Activated CD8-positive, alpha-beta memory T cell treated with anti-CD3 and anti-CD28 coated beads, Interleukin-2, amount 50 U/mL, for 24 hours (primary cell): ENCODE measurements around the gene PSMG4.

ENCODE experiments used
- DNase-seq: peaks from one replicate; pipeline ENCODE4 v3.0.0-alpha.2; 2020; ENCODE audit errors: extremely low read depth

The PSMG4 gene

DNA sequence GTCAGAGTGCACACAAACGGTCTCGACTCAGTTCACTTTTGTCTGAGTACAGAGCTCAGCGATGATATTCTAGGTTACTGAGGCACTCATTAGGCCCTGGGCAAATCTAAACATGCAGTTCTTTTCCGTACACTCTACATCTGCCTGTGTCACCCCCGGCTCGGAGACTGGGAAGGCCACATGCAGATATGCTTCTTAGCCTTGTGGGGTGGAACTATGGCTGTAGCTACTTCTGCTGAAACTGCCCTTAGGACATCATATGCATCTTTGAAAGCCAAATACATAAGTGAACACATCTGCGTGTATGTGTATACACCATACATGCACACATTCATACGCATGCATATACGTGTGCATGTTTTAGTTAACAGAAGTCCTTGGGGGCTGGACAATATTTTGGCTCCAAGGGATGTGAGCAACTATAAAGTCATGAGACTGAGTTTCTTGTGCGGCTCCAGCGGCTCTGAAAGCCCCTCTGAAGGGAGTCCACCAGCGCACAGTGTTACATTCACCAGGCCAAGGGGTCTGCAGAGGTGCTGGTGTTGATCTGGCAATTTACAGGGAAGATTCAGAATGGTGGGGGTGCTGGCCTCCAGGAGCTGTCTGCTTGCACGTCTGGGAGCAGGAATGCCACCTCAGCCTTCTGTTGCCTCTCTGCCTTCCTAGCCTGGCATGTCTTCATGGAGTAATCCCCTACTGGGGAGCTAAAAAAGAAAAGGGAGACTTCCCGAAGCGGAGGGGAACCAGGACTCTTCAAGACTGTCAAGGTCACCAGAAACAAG, 31.6 kb downstream of the PSMG4 start:
- no peak for DNase-seq

DNA sequence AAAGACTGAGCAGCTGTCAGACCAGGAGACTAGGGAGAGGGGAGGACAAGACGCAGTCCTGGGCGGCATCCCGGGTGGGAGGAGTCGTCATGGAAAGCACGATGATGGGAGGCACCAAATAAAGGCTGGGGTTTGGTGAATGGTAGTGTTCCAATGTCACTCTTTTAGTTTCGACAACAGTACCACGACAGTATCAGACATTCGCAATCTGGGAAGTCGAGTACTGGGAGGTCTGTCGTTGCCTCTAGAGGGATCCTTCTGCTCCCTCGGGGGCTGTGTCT, 32.1 kb downstream of the PSMG4 start:
- no peak for DNase-seq

DNA sequence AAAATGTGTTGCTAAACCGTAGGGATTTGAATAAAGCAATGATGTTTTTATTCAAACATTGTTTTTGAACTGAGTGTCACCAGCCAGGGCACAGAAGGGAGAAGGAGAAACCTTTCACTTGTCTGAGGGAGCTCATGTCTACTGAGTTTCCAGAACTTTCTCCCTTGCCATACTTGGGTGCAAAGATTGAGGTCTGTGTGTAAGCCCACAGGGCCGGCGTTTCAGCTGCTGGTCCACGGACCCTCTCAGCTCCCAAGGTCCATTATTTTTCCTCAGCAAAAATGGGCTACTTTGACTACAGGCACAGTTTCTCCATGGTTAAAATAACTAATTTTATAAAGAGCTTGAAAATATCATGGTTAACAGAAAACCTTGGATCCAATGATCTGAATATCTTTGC, 32.6 kb downstream of the PSMG4 start:
- no peak for DNase-seq

DNA sequence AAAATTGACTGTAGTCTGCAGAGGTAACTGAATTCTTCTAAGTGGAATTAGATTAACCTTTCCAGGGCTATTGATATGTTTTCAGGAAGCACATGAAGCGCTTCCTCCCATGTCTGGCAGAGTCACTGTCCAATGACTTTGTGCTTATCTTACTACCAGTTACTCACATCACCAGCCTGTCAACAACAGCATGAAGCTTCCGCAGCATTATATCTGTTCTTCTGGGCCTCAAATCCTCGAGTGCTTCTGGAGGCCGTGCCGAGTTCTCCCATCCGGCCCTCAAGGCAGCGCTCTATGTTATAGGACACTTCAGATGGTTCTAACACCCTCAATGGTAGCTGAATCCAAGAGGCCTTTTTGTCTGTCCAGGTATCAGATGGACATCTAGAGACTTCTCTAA, 33.2 kb downstream of the PSMG4 start:
- DNase-seq = no peak

DNA sequence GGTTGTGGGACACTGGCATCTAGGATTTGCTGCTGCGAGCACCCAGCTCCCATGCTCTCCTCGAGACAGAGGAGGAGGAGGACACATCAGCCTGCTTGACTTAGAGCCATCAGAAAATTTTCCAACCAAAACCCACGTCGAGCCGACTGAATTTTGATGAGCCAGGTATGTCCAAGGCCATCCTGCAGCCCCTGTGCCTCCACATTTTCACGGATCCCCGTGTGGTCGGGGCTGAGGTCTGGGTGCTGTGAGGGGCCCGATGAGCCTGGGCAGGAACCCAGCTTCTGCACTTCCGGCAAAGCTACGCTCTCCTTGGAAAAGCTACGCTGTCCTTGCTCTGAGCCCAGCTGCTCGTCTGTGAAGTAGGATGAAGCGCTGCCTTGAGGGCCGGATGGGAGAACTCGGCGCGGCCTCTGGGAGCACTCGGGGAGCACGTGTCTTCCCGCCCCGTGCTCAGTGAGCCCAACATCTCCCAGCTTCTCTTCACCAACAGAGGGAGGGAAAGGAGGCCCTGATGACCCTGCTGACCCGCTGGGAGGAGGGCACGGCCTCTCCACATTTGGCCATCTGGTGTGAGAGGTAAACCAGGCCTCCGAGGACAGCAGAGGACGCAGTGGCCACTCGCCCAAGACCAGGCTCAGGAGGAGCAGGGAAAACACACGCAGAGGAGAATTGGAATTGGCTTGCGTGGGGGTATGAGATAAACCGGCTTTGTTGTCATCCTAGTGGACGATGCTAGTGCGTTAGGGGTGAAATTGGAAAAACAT, 33.9 kb downstream of the PSMG4 start:
- no peak for DNase-seq

DNA sequence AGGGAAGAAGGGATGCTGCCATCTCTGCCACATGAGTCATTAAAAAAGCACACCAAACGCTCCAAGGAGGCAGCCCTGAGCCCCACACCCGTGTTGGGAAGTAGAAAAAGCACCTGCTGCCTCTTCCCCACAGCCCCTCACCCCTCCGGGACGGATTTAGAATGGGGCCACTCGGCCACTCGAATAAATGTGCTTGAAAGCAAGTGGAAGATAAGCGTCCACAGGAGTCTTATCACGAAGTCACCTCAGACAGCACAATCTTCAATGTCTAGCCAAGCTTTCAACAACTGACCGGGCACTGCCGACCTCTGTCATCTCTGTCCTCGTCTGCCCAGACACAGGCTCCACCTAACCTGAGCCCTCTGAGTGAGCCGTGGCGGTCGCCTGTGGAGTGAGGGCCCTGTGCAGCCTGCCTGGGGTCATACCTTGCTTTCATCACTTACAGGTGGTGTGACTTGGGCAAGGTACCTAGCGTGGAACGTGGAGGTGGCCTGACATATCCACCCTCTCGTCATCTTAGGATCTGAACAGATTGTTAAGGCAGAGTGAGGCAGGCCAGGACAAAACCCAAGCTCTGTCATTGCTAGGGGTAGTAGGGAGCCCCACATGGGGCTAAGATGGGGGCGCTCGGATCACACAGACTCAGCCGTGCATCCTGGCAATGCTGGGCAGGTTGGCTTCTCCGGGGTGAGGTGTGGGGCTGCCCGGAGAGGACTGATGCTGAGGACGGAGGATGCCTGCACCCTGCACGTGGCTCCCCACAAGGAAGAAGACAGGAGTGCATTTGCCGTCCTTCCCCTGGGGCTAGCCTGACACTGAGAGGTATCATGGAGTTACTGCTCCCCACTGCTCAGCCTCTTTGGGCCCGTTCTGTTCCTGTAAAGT, 34.8 kb downstream of the PSMG4 start:
- no peak for DNase-seq

DNA sequence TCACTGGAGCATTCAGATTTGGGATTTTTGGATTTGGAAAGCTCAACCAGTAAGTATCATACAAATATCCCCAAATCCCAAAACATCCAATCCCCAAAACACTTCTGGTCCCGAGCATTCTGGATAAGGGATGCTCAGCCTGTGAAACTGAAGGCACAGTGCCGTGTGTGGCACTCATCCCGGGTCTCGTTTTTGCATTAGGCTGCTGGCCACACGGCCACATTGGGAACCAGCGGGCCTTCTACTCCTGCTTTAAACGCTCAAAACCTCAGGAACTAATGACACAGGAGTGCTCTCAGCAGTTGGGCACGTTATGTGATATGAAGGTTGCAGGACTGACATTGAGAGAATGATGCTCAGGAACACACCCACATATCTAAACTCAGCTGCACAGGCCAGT, 35.6 kb downstream of the PSMG4 start:
- DNase-seq = no peak

DNA sequence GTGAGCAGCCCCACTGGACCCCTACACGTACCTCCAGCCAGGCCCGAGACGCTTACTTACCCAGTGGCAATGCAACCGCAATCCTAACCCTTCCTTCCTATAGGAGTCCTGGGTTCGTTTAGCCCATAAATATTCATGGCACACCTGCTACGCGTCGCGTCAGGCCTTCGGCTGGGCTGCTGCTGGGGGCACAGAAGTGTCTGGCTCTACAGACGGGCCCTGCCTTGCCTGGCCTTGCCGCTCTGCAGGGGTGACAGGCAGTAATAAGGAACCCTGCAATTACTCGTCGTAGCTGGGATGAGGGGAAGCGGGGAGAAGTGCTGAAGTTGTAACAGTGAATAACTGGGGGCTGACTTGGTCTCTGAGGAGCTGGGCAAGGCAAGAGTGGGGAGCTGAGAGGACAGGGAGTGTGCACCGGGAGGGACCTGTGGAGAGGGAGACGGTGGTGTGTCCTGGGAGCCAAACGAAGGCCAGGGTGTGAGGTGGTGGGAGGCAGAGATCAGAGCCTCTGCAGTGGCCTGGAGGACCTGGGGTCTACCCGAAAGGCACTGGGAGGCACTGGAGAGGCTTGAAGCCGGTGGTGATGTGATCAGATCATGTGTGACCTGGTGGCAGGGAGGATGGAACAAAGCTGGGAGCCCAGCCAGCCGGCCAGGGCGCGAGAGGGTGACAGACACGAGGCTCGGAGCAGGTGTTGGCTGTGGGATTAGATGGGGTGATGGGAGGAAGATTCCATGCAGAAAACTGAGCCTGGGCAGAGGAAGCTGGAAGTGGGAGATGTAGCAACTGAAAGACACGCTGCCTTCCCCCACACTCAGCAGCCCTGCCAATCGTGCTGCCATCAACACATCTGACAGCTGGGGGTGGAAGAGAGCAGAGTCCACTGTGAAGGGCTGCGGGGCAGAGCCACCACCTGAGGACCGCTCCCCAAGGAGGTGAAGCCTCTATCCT, 36.4 kb downstream of the PSMG4 start:
- no peak for DNase-seq

DNA sequence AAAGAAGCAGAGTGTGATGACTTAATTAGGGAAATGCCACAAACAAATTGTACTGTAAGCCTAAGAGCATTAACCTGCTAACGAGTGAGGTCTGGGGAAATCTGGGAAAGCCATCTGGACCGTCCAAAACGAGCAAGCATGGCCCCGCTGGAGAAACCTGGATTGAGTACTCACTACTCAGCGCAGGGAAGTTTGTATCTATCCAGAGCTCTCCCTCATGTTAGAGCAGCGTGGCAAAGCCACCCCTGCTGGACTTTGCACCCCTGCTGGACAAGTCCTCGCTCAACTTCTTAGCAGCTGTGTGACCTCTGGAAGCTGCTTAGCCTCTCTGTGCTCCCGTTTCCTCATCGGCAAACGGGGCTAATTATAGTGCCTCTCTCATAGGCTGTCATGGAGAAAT, 37.3 kb downstream of the PSMG4 start:
- no peak for DNase-seq

DNA sequence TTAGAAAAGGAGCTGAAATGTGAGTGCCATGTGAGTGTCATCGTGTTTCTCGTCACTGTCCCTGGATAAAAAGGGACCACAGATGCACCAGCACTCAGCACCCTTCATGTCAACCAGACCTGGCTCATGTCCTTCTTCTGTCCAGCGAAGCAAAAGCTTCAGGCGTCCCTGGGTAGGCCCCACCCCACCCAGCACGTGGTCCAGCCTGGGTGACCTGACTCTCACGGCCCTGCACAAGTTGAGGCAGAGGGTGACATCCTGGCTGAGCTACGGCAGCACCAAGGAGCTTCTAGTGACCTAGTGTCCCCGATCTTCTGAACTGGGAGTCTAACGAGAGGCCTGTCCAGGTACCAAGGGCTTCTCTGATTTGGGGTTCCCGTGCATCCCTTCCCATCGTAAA, 37.8 kb downstream of the PSMG4 start:
- DNase-seq = no peak

DNA sequence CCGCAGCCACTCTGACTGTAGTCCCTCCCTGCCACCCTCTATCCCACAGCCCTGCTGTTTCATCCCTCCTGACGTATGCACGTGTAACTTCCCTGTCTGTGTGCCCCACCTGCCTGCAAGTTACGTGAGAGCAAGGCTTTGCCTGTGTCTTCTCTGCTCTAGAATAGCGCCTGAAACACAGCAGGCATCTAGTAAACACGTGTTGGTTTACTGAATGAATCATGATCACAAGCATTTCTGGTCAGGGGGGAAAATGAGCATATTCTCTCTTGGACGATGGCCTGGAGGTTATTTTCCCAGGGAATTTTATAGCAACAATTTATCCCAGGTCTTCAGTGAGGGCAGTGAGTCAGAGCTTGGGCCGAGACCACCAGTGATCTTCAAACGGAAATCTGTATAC, 38.3 kb downstream of the PSMG4 start:
- no peak for DNase-seq

DNA sequence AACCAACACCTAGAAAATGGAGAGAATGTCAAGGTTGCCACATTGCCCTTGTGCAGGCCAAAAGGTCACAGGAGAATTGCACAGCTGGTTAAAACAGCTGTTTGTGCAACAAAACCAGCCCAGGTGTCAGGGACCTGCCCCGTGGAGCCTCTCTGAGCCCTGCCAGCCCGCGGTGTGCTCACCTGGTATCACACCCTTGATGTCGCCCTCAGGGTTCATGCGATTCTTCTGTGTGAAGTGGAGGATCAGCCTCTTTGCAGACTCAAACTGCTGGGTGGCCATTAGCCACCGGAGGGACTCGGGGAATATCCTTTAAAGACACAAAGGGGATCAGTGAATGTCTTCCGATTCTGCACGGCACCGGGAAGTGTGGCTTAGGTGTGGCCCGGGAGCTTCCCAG, 39.2 kb downstream of the PSMG4 start:
- DNase-seq = no peak

DNA sequence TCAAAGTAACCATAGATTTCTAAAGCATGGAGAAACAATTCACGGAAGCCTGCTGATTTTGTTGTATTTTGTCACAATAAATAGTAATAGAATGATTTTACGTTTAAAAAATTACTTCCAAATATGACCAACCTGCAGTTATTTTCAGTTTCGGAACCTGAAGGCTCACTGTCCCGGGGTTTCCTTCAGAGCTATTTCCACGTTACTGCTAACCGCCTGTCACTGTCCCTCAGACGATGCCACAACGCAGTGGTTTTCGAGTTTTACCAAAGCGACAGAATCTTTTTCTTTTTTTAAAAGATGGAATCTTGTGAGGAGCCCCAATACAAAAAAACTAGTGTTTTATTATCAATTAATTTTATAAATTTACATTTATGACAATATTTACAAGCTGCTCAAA, 40.5 kb downstream of the PSMG4 start:
- no peak for DNase-seq

DNA sequence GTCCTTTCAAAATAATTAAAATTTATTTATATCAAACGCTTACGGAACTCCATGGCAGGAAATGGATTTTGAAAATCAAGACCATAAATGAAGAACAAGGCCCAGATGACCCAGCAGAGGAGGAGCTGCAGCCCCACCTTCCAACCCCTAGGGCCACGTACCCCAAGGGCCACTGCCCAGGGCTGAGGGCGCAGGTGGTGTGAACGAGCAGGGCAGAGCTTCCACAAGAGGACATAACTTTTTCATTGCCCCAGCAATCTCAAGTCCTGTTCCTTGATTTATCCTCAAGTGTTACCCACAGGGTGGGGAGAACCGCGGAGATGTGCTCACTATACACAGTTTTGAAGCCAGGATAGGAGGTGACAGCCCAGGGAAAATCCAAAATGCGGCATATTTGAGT, 42.8 kb downstream of the PSMG4 start:
- no peak for DNase-seq

DNA sequence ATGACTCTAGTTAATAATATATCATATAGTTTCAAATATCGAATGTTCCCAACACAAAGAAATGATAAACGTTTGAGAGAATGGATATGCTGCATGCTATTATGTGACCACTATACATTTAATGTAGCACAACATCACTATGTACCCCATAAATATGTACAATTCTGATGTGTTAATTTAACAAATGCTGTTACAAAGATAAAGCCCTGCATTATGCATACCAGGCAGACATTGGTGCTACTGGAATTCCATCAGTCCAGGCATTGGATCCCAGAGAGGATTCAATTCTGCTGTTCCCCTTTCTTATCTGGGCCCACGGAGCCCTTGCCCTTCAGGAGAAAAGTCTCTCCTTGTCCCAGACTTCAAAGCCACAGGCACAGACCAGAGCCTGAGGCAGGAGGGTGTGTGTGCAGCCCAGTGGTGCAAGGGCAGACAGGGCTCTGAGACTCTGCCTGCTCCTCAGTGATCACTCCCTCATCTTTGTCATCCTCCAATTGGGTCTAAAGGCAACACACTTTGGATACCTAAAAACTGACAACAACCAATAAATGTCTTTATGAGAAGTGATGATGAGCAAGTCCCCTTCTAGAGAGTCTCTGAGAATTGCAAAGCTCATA, 45.2 kb downstream of the PSMG4 start:
- DNase-seq = no peak

DNA sequence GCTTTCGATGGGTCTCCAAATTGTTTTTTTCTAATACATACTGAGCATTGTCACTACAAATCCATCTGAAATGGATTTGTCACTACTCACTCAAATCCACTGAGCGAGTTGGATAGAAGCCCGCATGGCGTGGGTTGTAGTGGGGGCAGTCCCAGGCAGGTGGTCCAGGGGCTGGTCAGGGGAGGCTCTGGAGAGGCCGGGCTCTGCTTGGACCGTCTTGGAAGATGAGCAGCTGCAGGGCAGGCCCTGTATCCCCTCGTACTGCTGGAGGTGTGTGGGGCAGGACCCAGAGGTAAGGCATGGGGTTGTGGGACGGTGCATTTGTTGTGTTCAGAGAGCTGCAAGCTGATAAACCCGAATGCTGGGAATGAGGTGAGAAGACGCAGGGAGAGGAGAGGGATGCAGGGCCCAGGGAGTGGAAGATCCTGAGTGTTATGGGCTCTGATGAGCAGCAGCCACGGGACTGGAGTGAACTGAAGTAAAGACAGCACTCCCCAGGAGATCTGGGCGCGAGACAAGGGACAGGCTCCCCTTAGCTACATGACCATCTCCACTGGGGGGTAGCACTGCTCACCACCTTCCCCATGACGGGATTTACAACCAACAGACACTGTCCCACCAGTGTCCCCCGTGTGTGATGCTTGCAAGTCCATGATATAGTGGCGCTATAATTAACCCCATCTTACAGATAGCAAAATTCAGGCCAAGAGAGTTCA, 45.9 kb downstream of the PSMG4 start:
- DNase-seq = no peak

DNA sequence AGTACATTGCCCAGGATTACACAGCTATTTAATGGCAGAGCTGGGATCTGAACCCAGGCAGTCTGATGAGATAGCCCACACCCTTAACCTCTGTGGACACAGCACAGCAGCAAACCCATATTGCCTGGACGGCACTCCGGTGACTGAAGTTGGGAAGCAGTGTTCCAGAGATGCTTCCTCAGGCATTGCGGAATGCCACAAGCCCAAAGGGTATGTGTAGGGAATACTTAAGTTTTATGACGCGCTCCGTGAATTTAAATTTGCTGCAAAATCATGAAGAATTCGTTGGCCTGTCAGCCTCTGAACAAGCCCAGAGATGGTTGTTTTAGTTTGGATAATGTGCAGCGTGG, 46.4 kb downstream of the PSMG4 start:
- DNase-seq = no peak

DNA sequence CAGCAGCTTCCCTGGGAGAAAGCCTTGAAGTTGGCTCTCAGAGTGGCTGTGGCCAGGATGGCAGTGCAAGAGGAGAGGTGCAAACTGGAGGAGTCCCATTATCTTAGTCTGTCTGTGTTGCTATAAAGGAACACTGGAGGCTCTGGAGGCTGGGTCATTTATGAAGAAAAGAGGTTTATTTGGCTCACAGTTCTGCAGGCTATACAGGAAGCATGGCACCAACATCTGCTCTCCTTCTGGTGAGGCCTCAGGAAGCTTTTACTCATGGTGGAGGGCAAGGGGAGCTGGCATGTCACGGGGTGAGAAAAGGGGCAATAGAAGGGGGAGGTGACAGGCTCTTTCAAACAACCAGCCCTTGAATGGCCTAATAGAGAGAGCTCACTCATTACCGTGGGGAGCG, 47.1 kb downstream of the PSMG4 start:
- no peak for DNase-seq

DNA sequence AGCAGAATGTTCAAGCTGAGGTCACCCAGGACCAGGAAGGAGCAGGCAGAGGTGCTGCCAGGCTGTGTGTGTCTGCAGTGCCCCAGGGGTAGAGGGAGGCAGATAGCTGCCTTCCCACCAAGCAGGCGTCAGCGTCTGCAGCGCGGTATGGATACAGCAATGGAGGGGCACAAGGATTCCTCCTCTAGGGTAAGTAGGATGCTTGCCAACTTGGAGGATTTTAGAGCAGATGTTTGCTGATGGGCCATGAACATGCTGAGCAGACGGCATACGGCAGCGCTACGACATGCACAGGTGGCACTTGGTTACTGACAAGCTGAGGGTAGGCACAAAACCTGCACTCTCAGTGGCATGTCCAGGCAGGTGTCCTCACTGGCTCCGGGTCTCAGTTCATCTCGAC, 48.1 kb downstream of the PSMG4 start:
- no peak for DNase-seq

DNA sequence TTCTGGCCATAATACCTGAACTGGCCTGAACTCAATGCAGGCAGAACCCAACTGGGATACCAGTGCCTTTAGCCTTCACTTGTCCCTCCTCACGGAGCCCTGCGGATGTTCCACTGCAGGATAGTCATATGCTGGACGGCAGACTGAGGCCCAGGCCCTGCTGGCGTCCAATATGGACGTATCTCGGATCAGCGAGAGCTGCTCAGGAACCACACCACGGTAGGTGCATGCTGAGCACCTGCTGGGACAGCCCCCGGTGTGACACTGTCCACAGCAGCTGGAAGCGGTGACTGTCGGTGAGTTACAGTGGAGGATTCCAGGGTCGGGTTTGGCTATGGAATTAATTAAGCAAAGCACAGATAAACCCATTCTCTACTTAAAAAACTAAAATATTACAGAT, 48.7 kb downstream of the PSMG4 start:
- DNase-seq = no peak

DNA sequence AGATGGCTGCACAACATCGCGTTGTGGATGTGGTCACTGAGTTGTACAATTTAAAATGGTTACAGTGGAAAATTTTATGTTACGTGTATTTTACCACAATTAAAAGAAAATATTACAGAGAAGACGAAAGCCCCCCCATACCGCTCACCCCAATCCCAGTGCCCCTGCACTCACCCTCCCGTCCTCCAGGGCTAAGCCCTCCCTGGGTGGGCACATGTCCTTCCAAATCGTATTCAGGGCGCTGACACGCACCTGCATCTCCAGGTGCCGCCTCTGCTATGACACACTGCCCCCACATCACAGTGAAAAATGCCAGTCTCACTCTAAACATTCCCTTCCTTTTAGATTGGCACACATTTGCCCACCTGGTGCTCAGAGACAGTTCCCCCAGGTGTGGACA, 49.4 kb downstream of the PSMG4 start:
- DNase-seq = no peak
